WI38 (cell line): Measurements from ENCODE around the gene IL20RA.

Experiments used
- H3K4me3 ChIP-seq: 2 replicates; pipeline ENCODE4 v1.5.1; 2011; ENCODE audit warnings: low read depth, mild to moderate bottlenecking, control low read depth, low read length
- TF ChIP-seq, protein P1 (sequence below): IDR thresholded peaks from 2 replicates; pipeline ENCODE4 v1.5.1; 2012; ENCODE audit warnings: low read depth, mild to moderate bottlenecking, control low read depth, low read length

Gene IL20RA, protein sequence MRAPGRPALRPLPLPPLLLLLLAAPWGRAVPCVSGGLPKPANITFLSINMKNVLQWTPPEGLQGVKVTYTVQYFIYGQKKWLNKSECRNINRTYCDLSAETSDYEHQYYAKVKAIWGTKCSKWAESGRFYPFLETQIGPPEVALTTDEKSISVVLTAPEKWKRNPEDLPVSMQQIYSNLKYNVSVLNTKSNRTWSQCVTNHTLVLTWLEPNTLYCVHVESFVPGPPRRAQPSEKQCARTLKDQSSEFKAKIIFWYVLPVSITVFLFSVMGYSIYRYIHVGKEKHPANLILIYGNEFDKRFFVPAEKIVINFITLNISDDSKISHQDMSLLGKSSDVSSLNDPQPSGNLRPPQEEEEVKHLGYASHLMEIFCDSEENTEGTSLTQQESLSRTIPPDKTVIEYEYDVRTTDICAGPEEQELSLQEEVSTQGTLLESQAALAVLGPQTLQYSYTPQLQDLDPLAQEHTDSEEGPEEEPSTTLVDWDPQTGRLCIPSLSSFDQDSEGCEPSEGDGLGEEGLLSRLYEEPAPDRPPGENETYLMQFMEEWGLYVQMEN

DNA sequence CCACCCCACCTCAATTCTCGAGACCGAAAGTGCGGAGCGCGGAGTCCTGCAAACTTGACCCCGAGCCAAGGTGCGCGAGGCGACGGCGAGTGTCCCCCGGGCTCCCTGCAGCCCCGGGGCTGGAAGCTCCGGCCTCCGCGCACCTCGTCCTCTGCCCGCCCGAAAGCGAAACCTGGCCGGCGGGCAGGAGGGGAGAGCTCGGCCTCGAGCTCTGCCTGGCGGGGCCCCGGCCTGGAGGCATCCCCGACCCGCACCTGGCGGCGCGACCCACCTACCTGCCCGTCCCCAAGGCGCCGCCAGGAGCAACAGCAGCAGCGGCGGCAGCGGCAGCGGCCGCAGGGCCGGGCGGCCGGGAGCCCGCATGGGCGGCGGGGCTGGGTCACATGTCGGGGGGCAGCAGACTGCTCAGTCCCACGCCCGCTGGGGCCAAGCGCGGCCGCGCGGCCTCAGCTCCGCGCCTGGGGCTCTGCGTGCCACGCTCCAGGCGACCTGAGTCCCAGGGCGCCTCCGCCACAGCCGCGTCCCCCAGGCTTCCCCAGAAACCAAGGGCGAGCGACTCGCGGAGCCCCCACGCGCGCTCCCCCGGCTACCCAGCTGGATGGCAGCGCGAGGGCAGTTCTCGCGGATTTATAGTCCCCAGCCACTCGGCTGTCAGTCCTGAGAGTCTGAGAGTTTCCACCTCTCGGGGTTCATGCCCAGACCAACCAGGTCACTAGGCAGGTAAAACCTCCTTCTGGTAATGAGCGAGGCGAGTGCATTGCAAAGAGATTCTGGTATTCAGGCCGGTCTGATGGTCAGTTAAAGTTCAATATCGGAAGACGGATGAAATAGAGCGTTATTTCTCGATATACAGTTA is at the start of gene IL20RA:
Gene IL20RA, minus strand, starts transcription at position 600 of the 856 bp plus-strand sequence. Its CDS starts 237 bp downstream, at position 363.
- TF ChIP-seq, protein P1, sequence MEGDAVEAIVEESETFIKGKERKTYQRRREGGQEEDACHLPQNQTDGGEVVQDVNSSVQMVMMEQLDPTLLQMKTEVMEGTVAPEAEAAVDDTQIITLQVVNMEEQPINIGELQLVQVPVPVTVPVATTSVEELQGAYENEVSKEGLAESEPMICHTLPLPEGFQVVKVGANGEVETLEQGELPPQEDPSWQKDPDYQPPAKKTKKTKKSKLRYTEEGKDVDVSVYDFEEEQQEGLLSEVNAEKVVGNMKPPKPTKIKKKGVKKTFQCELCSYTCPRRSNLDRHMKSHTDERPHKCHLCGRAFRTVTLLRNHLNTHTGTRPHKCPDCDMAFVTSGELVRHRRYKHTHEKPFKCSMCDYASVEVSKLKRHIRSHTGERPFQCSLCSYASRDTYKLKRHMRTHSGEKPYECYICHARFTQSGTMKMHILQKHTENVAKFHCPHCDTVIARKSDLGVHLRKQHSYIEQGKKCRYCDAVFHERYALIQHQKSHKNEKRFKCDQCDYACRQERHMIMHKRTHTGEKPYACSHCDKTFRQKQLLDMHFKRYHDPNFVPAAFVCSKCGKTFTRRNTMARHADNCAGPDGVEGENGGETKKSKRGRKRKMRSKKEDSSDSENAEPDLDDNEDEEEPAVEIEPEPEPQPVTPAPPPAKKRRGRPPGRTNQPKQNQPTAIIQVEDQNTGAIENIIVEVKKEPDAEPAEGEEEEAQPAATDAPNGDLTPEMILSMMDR: no peak

DNA sequence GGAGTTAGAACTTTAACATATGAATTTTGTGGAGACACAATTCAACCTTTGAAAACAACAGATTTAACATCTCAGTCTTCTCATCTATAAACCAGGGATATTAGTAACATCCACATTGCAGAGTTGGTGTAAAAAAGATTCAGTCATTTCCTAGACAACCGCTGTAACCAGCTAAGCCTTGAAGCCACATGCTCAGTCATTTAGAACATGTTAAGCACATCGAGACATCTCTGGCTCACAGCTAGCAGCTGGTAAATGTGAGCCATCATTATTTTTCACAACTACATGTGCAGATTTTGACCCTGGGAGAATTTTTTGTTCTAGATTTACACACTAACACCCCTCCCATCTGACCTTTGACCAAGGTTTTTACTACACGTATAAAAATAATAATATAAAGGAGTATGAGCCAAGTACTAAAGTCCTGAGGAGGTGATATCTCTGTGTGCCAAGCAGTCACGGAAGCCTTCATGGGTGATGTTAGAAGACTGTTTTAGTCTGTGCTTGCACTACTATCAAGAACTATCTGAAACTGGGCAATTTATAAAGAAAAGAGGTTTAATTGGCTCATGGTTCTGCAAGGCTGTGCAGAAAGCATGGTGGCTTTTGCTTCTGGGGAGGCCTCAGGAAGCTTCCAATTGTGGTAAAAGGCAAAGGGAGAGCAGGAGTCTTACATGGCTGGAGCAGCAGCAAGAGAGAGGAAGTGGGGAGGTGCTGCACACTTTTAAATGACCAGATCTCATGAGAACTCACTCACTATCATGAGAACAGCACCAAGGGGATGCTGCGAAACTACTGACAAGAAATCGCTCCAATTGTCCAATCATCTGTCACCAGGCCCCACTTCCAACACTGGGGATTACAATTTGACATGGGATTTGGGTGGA is 48.7 kb upstream of the IL20RA start:
- no peak overlapping the region for H3K4me3 ChIP-seq
- TF ChIP-seq, protein P1: no peak

More for the DNA sequence above, at the start of gene IL20RA:
- peak within 1 kb of the TSS; percentile 68 for H3K4me3 ChIP-seq

DNA sequence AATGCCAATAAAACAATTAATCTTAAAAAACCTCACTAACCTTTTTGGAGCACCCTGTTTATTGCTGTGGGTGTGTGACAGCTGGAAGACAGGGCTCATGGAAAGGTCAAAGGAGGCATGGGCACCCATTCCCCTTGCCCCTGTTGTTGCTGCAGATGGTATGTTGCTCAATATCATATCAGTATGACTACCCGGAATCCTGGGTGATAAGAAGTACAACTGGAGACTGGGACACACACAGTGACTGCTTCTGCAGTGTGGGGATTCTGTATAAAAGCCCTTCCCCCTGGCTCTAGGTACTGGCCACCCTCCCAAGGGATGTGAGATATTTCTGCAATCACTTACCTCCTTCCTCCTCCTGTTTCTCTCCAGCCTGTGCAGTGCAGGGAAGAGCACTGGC is 47.3 kb upstream of the IL20RA start:
- TF ChIP-seq, protein P1: no peak

DNA sequence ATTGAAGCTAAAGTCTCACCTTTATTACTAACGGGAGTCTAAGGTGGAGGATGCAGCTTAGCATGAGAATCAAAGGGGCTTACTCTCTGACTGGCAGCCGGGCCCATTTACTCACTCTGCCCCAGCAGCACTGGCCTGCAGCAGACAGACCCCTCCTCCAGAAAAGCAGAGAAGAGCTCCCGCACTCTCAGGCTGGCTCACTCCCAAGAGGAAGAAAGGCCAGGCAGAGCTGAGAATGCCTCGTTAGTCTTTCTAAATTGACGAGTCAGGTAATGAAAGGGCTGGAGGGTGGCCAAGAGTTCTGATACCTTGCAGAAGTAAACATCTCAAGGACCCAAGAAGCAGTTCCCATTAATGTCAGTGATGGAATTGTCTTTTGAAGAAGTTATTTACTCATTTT is 44.5 kb upstream of the IL20RA start:
- H3K4me3 ChIP-seq: no peak overlapping the region
- TF ChIP-seq, protein P1: no peak

More for the DNA sequence above, 47.3 kb upstream of the IL20RA start:
- H3K4me3 ChIP-seq: no peak overlapping the region

DNA sequence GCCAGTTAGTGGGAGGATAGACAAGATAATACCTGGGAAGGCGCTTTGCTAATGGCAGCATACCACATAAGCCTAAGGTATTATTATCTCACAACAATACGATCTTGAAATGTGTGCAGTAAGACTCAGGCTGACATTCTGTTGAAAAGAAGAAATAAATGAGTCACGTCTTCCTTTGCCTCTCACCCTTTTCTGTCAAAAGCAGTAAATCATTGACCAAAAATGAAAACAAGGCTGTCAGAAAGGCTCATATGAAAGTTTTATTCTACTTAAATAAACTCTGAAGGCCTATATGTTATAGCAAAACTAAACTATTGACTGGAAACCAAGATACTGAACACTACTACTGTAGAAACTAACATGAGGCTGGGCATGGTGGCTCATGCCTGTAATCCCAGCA is 43.1 kb upstream of the IL20RA start:
- TF ChIP-seq, protein P1: no peak
- H3K4me3 ChIP-seq: no peak overlapping the region

DNA sequence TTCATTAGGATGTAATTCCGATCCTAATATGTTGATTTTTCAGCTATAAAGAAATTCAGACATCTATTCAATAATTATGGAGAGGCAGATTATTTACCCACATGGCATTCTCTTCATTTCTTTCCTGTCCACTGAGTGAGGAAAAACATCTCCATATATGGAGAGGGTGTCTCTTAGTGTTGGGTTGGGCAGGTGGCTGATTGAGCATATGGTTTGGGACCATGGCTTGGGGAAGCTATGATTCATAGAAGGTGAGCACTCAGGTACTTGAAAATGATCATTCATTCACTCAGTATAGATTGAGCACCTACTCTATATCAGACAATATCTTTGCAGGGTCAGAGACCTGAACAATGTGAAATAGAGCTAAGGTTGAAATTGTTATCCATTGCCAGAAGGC is 41.3 kb upstream of the IL20RA start:
- no peak overlapping the region for H3K4me3 ChIP-seq
- TF ChIP-seq, protein P1: no peak
